Dedifferentiated amniotic fluid mesenchymal stem cell (primary cell): ENCODE measurements around the gene ULBP2.
"Not testable (repeated sequence)": the region's sequence is repeated elsewhere in the genome, so short reads cannot be mapped to it uniquely, and the experiment has no call there.

Source experiments
- DNase-seq: peaks from one replicate; pipeline ENCODE4 v3.0.0-alpha.2; 2016; ENCODE audit errors: extremely low spot score

ULBP2 gene

GRCh38 chr6:149968909-149969308, 27.1 kb downstream of the ULBP2 start:
- not testable (repeated sequence) for DNase-seq

DNA sequence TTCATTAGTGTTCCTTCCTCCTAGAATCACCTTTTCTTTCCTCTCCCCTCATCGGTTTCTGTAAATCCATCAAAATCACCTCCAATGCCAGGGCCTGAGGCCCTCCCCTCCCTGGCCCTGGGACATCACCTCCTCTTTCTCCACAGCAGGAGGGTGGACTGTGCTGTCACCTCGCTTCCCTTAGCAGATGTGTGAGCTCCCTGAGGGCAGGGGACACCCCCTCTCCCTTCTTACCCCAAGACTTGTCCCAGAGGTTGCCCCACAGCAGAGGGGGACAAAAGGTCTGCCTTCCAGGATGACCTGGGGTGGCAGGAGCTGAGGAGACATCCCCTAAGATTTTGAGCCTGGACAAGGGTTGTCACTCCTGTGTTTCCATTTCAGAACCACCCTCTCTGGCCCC, 27.8 kb downstream of the ULBP2 start:
- DNase-seq, result no peak

GRCh38 chr6:149974394-149974793, 32.6 kb downstream of the ULBP2 start:
- not testable (repeated sequence) for DNase-seq

DNA sequence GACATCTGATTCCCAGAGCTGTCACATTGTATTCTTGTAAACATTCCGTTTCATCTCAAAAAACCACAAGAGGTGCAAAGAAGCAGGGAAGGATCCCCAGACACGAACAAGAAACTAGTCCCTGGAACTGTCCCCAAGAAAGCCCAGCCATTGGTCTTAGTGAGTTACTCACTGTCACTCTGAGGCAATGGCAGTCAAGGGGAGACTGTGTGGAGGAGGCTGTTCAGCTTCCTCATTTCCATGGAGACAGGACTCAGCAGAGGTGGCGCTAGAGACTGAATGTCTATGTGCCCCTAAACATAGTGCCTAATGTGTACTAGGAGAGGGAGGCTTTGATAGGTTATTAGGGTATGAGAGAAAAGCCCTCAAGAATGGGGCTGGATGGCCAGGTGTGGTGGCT, 33.0 kb downstream of the ULBP2 start:
- DNase-seq, result no peak

GRCh38 chr6:149975400-149975799, 33.6 kb downstream of the ULBP2 start:
- DNase-seq, result no peak

GRCh38 chr6:149977221-149977620, 35.4 kb downstream of the ULBP2 start:
- DNase-seq, result no peak

GRCh38 chr6:149978610-149979009, 36.8 kb downstream of the ULBP2 start:
- DNase-seq, result no peak

DNA sequence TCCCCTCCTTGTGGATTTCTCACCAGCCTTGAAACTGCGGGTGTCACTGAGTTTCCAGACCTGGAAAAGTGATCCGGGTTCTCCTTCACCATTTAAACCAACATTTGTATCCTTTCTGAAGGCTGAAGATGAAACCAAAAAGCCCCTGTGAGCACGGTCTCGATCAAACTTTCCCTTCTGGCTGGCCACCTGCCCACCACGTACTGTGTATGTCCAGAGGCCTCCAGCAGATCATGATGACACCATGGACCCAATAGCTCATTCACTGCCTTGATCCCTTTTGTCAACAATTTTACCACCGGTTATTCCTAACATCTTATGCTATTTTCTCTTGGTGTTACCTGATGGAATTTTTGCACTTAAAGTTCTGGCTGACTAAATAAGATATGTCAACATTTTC, 37.5 kb downstream of the ULBP2 start:
- no peak for DNase-seq

DNA sequence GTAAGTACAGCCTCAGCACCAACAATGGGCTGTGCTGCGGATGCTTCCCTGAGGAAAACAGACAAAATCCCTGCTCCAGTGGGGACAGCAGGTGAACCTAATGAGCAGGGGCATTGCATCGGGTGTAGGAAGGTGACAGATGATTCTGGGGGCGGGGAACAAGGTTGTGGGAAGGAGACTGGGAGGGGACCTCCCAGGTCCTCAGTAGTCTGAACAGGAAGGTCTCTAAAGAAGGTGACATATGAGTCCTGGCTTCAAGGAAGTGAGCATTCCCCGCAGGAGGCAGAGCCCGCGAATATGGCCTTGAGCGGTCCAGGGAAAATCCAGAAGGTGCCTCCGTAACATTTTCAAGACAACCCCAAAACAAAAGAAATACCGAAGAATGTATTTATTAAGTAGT, 41.3 kb downstream of the ULBP2 start:
- no peak for DNase-seq

- no peak for DNase-seq
These were observed 43.0 kb downstream of the ULBP2 start for GRCh38 chr6:149984773-149985172.

- DNase-seq, result no peak
These were observed 43.7 kb downstream of the ULBP2 start for GRCh38 chr6:149985481-149985937.

- DNase-seq, result no peak
These were observed 45.8 kb downstream of the ULBP2 start for GRCh38 chr6:149987602-149988107.

- DNase-seq, result no peak
These were observed 46.9 kb downstream of the ULBP2 start for GRCh38 chr6:149988550-149989346.

DNA sequence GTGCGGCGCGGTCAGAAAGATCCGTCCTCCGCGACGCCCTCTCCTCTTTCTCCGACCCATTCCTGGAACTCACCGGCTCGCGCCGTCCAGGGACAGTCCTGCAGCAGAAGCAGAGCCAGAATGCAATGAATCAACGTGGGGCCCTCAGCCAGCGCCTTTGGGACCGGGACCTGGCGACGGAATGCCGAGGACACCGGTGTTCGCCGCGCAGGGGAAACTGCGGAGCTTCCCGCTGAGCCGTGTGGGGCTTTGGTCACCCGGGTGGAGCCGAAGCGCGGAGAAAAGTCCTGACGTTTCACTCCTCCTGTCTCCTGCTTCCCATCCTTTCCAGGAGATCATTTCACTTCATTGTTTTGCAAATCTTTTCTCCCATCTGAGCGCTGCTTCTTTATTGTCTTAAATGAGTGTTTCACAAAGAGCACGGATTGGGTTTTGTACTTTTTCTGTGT, 48.4 kb downstream of the ULBP2 start:
- no peak for DNase-seq

DNA sequence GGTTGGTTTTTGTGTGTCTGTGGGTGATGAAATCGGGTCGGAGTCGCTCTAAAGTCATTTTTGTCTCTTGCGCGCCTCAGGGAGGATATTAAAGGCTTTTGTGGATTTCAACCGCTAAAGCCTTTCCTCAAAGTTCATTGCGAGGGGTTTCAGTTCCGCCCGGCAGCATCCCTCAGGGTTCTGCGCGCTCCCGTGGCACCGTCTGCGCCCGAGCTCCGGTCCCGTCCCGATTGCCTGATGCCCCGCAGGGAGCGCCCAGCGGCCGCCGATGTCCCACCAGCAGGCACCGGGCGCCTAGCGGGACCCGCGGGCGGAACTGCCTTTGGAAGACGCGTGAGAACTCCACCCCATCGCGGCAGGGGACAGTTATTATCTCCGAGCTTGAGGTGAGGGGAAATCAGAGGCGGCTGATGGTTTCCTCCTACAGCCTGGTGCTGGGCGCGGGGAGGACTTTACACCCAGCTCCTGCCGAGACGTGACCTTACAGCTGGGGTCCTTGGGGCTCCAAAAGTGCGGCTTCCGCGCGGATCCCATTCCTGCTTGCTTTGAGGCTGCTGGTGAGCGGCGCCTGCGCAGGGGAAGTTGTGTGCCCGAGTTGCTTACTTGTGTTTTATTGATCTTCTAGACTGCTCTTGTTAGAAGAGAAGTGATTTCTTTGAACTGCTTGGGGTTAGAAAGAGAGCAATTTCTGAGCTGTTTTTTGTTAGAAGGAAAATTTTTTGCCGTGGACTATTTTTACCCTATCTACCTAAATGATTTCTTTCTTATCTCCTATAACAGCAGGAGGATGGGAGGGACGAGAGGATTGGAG, 49.1 kb downstream of the ULBP2 start:
- no peak for DNase-seq

- not testable (repeated sequence) for DNase-seq
These were observed 49.6 kb downstream of the ULBP2 start for GRCh38 chr6:149991472-149991795.

GRCh38 chr6:149991838-149992237, 50.0 kb downstream of the ULBP2 start:
- no peak for DNase-seq

GRCh38 chr6:149995235-149995750, 53.5 kb downstream of the ULBP2 start:
- DNase-seq, result no peak

GRCh38 chr6:149995971-149996370, 54.2 kb downstream of the ULBP2 start:
- DNase-seq, result no peak
